GM11168 (cell line): ENCODE results near the gene ZNF679.

Experiments used
- in situ Hi-C: fragments of 300-500 bp; cut with MboI; formaldehyde crosslinking; loops from one replicate; pipeline ENCODE4 v1.12.0; 2022; ENCODE audit warnings: low sequenced_read_pairs; ENCODE audit not compliant: unreplicated experiment

ZNF679 gene

GRCh38 chr7:64307254-64308015 lies 79.2 kb downstream of the ZNF679 start:
- in situ Hi-C loops: no loop called here

- in situ Hi-C loops: no loop called here
These were observed 79.7 kb downstream of the ZNF679 start for GRCh38 chr7:64308016-64308270.

- in situ Hi-C loops: loop anchor here (10.0 kb wide), 1 partner anchor 354 kb away; the partner anchor contains the start of gene ZNF107
These were observed 82.2 kb downstream of the ZNF679 start for GRCh38 chr7:64310426-64310825.

- in situ Hi-C loops: loop anchor here (10.0 kb wide), 1 partner anchor 352 kb away; the partner anchor contains the start of gene ZNF107
These were observed 84.6 kb downstream of the ZNF679 start for GRCh38 chr7:64312826-64313225.

- in situ Hi-C loops: loop anchor here (10.0 kb wide), 1 partner anchor 351 kb away; the partner anchor contains the start of gene ZNF107
These were observed 85.6 kb downstream of the ZNF679 start, which contains the start of gene ZNF736 for GRCh38 chr7:64313740-64314491. Gene ZNF736, plus strand, starts transcription at chr7:64313961. Its CDS starts 190 bp downstream, at chr7:64314151.

GRCh38 chr7:64314566-64314965 lies 86.3 kb downstream of the ZNF679 start:
- in situ Hi-C loops: loop anchor here (10.0 kb wide), 1 partner anchor 350 kb away; the partner anchor contains the start of gene ZNF107

GRCh38 chr7:64316031-64316742 lies 87.9 kb downstream of the ZNF679 start:
- in situ Hi-C loops: loop anchor here (10.0 kb wide), 1 partner anchor 349 kb away; the partner anchor contains the start of gene ZNF107
